Activated CD4-positive, CD25-positive, alpha-beta regulatory T cell treated with anti-CD3 and anti-CD28 coated beads, Interleukin-2, amount 50 U/mL, for 16 hours (primary cell): ENCODE data around the gene PRKCA.
"Not testable (repeated sequence)": the region's sequence is repeated elsewhere in the genome, so short reads cannot be mapped to it uniquely, and the experiment has no call there.

Experiments used
- DNase-seq: peaks from one replicate; pipeline ENCODE4 v3.0.0-alpha.2; 2020; ENCODE audit warnings: low read depth, low spot score

Gene PRKCA

DNA sequence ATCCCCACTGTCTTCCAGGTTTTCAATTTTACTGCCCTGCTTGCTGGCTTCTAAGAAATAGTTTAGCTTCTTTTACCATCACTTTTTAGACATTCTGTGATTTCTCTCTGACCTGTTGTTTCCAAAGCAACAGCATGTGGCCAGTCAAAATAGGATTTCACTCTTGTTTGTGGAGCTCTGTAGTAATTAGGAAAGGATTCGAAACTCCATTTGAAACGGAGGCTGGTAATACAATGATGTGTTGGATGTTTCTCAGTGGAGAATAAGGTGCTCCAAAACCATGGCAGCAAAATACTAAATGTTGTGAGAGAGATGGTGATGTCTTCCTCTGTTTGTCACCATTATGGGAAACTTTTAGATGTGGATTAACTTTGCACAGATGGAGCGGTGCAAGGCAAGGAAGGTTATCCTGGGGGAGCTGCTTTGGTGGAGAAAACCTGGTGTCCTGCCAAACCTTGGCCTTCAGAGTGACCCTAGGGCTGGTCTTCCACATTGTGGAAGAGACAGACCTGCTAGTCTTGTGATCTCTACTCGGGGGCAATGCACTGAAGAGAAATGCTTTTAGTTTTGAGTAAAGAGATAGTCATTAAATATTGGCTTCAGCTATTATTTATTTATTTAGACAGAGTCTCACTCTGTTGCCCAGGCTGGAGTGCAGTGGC is 79.4 kb downstream of the PRKCA start:
- no peak for DNase-seq

DNA sequence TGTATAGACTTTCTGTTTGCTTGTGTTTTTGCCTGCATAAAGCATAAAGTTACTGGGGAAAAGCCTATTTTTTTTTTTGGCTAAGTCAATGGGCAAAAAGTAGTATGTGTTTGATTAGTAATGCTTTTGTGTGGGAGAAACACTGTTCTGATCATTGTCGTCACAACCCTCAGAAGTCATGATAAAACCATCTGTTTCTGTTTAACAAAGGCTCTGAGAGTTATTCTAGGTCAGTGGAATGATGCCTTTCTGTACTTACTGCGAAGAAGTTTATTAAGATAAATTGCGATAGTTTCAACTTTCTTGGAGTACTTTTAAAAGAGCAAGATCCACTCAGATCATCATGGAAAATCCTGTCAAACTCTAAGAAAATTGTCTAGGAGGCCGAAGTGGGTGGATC is 80.9 kb downstream of the PRKCA start:
- DNase-seq, result no peak

DNA sequence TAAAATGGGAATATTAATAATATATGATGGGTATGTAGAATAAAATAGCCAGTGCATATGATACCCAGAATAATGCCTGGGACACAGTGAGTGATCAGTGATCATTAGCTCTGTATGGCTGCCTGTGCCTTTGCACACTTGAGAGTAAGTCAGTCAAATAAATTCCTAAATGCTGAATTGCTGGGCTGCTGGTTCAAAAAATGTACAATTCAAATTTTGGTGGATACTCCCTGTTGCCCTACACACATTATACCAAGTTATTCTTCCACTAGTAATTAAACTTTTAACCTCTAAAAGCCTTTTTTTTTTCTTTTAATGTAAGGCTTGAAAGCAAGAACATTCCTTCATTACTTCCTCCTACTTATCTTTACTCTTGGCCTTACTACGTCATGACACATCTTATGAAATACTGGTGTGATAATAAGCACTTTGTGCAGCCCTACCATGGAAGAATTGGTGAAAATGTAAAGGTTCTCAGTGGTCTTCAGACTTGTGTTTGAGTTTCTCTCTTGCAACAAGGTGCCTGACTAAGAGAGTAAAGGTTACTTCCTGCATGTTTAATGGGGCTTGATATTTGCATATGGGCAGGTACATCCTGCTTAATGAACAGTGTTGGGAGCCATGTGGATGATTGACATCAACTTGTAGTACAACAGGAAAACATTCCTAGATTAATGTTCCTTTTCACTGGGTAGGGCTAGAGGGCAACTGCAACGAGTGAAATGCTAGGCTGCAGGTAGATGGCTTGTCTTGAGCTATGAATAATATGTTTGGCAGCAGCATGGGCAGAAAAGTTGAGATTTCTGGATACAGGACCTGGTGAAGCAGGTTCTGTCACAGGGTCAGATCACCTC is 84.3 kb downstream of the PRKCA start:
- DNase-seq, result no peak

DNA sequence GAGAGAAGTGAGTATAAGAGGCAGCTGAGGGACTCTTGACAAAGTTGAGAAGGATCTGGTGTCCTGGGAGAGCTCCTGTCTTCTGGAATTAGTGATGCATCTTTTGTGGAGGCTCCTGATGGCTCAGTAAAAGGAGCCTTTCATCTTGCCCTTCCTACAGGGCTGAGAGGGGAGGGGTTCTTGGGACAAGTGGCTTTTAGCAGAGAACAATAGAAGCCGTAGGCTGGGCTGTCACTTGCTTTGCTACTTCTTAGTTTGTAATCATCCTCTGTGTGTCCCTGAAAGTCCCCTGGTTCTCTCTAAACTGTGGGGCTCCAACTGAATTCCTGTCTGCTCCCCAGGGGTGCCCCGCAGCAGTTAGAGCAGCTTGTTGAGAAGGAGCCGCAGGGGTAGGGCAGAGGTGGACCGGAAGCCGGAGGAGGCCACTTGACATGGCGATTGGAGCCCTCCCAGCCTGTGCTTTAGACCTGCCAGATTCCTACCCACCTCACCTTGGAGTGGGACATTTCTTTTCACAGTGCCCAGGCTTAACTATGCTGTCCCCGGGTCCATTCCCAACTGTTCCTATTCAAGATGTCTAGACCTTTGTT is 85.1 kb downstream of the PRKCA start:
- DNase-seq, result no peak

DNA sequence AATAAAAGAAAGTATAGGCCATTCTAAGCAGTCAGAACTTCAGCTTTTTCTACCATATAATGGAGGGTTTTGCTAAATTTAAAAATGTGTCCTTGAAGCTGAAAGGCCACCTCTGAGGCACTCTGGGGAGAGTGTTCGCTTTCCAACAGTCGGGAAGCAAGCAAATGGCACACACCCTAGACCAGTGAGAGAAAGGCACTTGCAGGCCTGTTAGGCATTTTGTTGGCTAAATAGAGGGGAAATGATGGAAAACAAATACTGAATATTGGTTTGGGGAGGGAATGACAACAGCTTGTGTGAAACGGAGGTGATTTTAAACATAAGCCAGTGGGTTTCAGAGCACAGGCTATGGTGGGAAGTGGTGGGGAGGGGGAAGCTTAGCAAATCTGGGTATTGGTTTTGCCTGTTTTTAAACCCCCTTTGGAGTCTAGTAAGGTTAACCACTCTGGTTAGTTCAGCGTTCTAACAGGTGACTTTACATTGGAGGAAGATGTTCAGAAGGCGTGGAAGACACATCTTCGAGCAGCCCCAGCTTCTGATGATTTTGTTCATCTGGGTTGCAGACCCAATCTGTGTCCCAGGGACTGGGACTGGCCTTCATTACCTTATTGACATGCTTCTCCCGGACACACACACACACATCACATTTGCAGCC is 90.5 kb downstream of the PRKCA start:
- no peak for DNase-seq

DNA sequence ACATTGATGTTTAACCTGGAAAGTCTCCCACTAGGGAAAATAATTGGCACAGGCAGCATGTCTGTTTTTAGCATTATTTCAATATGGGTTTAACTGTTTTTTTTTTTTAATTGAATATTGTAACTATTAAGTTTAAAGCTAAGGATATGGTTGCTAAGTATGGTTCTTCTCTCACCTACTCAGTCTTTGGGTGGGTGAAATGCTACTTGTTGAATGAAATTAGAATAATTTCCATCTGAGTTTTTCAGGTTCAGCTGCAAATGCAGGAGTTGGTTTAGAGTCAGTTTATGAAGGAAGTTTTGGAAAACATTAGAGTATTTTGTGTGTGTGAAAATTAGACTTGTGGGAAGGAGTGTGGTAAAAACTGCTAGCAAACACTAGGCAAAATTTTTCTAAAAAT is 93.5 kb downstream of the PRKCA start:
- no peak for DNase-seq

DNA sequence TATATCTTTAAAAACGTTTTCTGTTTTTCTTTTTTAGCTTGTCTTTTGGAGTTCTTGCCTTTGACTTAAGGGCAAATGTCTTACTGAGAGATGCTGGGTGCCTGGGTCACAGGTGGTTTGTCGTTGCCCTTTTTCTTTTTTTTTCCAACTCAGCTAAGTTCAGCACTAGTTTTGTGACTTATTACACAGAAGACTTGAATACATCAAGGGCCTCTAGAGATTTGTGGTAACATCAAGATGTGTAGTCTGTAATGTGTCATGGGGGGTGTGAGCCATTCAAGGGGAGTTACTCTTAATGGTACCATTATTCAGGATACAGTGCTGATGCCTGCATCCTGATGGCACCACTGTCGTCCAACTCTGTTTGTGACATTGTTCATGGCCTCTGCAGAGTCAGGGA is 95.1 kb downstream of the PRKCA start:
- no peak for DNase-seq

DNA sequence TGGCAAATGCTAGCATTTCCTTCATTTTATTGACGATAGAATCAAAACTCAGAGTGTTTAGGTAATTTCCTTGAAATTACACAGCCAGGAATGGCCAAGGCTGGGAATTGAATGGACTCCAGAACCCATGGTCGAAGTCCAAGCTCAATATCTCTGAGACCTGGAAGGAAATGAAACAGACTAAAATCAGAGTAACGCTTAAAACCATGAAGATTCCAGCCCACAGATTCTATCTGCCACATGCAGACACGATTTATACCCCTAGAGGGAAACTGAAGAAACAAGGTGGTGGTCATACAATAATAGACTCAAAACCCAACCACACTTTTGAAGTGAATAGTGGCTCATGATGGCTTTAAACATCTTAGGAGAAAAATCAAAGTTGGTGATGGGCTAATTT is 95.6 kb downstream of the PRKCA start:
- DNase-seq, result no peak

DNA sequence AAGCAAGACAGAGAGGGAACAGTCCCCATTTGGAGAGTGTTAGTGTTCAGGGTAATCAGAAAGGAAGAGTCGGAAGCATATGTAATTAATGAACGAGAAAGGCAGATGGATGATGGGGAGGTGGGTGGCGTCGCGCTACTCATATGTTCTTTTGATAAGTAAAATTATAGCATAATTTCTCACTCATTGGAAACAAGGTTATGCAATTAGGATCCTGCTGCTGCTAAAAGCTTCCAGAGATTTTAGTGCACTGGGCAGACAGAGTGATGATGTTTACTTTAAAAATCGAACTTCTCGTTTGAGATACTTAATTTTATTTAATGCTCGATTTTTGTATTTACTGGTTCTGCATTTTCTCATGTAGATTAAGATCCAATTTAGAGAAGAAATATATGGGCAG is 96.2 kb downstream of the PRKCA start:
- DNase-seq, result no peak

DNA sequence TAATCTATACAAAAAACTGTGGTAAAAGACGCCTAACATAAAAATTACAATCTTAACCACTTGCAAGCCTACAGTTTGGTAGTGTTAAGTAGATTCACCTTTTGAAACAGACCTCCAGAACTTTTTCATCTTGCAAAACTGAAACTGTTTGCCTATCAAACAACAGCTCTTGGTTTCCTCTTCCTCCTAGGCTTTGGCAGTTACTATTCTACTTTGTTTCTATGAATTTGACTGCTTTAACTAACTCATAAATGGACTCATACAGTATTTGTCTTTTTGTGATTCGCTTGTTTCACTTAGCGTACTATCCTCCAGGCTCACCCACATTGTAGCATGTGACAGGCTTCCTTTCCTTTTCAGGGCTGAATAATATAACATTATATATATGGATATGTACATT is 97.0 kb downstream of the PRKCA start:
- no peak for DNase-seq

DNA sequence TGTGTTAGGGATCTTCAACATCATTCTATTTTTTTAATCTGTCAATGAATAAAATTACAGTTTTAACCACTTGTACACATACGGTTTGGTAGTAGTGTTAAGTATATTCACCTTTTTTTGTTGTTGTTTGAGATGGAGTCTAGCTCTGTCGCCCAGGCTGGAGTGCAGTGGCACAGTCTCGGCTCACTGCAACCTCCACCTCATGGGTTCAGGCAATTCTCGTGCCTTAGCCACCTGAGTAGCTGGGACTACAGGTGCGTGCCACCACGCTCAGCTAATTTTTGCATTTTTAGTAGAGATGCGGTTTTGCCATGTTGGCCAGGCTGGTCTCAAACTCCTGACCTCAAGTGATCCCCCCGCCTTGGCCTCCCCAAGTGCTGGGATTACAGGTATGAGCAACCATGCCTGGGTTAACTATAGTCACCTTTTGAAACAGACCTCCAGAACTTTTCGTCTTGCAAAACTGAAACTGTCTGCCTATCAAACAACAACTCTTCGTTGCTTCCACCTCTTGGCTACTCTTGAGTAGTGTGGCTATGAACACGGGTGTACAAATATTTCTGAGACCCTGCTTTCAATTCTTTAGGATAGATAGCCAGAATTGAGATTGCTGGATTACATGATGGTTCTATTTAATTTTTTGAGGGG is 97.8 kb downstream of the PRKCA start:
- DNase-seq, result not testable (repeated sequence)

DNA sequence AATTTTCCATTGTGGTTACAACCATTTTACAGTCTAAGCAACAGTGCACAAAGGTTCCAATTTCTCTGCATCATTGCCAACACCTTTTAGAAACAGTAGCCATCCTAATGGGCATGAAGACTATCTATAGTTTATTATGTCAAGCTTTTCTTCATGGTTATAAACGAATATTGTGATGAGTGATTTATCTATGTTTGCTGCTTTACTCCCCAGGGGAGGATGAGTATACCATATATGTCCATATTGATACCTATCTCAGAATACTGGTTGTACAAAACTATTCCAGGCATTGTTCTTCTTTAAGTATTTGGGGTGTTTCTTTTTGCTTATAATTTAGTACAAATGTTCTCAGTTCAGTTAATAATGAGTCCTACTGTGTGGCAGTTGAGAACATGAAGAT is 98.3 kb downstream of the PRKCA start:
- DNase-seq, result no peak

DNA sequence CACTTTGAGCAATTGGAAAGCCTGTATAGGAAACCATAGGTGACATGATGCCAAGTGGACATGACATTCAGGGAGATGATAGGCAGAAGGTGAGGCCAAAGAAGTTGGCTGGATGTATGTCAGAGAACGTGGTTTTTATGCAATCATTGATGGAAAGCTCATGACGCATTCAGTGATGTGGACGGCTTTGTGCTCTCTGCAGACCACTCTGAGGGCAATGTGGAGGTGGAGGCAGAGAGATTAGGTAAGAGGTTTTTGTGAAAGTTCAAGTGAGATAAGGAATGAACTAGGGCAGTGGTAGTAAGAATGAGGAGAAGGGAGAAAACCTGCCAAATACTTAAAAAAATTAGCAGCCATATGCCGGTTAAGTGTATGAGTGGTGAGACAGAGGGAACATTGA is 99.0 kb downstream of the PRKCA start:
- DNase-seq, result no peak

DNA sequence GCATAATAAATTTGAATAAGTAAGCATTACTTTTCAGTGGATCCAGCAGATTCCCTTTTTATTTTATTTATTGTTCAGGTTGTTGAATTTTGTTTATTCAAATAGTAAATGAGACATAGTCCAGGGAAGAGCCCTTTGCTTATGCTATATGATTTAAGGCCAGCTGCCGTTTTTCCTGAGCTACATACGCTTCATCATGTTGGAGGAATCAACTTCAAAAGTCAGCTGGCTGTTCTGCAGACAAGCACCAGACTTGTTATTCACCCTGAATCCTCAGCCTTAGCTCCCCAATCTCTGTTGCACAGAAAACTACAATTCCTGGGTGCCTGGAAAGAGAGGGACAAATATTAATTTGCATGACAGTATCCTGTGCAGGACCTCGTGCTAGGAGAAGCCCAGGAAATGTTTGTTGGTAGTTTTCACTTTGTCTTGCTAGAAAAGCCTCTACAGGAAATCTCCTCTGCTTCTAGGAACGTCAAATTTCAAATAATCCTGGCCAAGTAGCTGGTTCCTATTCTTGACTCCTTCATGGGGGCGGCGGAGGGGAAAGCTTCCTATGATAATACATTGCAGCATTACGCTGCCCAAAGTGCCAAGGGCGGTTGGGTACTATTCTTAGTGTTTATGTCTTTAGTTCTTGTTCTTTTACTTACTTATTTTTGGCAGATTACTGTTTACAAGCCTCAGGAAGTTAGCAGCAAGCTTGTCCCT is 101.6 kb downstream of the PRKCA start:
- DNase-seq, result no peak

DNA sequence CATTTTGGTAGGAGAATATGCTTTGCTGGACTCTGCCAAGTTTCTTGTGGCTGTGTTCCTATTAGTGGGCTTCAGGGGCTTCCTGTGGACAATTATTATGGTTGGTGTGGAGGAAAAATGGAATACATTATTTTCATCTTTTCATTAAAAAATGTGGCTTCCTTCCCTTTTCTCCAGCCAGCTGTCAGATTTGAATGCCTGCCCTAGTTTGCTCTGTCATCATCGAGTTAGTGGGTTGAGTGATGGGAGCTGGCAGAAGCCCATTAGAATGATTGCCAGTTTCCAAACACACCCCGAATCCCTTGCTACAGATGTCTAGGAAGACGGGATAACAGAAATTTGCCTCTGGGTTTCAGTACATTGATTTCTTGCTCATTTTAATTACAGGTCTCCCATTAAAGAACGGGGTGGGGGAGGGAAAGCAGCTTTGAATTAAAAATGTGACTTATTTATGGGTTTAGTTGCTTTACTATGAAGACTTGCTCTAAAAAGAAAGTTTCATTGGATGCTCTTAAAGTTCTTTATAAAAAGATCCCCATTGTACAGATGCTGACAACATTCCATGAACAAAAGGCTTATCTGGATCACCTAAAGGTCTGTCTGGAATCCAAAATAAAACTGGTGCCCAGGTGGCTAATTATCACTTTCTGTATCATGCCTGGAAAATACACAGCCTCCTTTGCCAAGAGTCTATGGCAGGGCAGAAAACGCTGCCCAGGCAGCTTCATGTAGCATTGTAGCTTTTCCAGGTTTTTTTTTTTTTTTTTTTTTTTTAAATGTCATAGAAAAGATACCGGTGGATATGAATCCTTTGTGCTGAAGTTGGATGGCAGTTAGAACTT is 103.6 kb downstream of the PRKCA start:
- no peak for DNase-seq

DNA sequence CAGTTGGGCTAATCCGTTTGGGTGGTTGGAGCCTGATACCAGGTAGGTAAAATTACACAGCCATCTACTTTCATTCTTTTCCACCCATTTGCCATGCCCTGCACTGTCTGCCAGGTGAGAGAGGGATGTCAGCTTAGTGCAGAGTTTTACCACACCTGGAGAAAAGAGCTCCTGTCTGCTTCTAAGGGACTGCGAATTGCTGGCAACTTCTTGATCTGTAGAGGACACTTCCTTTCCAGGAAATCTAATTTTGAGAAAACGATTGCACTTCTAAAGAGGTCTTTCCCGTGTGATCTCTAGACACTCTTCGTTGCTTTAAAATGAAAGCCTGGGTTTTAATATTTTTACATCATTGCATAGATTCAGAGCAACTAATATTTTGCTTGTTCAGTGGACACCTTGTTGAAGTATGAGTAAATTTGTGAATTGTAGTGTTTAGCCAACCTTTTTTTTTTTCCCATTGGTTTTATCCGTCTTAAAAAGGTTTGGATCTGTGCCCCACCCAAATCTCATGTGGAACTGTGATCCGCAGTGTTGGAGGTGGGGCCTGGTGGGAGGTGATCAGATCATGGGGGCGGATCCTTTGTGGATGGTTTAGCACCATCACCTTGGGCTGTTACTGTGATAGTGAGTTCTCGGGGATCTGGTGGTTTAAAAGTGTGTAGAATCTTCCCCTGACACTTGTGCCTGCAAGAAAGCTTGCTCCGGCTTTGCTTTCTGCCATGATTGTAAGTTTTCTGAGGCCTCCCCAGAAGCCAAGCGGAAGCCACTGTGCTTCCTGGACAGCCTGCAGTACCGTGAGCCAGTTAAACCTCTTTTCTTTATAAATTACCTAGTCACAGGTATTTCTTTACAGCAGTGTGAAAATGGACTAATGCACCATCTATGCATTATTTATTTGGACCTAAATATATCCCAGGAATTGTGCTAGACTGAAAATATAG is 104.6 kb downstream of the PRKCA start:
- DNase-seq, result no peak

DNA sequence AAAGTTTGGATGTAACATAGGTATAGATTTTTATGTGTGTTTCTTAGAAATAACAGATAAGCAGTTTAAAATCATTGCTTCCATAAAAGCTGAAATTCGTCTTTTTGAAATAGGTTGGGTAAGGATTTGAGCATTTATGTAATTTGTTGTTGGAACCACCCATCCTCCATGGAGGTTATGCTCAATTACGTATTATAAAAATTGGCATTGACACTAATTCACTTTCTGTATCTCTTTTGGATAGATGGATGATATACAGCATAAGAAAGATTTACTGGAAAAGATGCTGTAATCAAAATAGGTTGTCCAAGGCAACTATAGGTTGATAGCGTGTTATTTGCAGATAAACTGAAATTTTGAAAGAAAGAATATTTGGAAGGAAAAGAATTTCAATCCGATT is 105.5 kb downstream of the PRKCA start:
- DNase-seq, result no peak

DNA sequence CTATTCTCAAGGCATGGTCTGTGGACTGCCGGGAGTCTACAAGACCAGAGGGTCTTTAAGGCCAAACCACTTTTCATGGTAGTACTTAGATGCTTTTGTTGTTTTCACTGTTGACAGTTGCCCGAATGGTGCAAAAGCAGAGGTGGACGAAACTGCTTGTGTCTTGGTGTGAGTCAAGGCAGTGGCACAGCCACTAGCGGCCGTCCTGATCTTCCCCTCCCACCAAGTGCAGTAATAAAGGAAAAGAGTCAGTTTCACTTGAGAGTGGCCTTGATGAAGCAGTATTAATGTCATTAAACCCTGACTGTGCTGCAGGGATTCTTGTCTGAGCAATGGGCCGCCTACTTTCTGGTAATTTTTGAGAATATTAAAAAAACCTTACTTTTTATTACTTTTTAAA is 109.1 kb downstream of the PRKCA start:
- no peak for DNase-seq

DNA sequence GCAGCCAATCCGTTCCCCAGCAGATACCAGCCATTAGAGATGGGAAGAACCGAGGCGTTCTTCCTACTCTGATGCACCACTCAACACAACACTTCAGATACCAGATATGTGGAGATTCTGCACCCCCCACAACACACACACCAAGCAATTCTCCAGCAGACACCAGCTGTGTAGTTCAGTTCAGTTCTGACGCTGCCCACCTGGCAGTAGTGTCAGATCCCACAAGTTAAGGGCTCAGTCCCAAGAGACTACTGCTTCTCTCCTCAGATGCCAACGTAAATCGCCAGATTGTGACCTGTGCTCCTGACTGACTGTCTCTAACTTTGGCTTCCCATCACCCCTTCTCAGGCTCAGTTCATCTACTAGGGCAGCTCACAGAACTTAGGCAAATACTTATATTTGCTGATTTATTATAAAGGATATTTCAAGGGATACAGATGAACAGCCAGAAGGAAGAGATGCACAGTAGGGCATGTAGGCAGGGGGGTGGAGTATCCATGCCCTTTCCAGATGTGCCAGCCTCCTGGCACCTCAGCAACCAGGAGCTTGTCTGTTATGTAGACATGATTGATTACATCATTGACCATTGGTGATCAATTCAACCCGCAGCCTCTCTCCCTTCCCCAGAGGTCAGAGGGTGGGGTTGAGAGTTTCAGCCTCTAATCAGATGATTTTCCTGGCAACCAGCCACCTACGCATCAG is 110.6 kb downstream of the PRKCA start:
- DNase-seq, result no peak
